Endothelial cell of umbilical vein (primary cell): ENCODE data around the gene MYO1C. TPM values are rescaled to one million over a fixed set of nuclear protein-coding genes. Genes with fewer than 3 reads are reported as not detected.

Experiments
- BruUV-seq: library from RNA; stranded (reverse); fragments of 400-500 nt; replicated peaks from 2 replicates; lab custom pipeline; 2021; lab: Mats Ljungman, UMichigan
- CTCF ChIA-PET: fragments of 300-600, 350-600 bp; sonication (Branson Sonifier 250); formaldehyde crosslinking; loops from one replicate; lab custom pipeline; 2021; ENCODE audit warnings: antibody characterized with exemption, inconsistent platforms; lab: Charles Lee
- POLR2A ChIA-PET: fragments of 300-600, 350-600 bp; sonication (Branson Sonifier 250); formaldehyde crosslinking; loops from one replicate; lab custom pipeline; 2021; ENCODE audit warnings: antibody characterized with exemption, inconsistent platforms; lab: Charles Lee
- DNase-seq: peaks from one replicate; pipeline ENCODE4 v3.0.0-alpha.2; 2011; ENCODE audit warnings: low read depth, low spot score
- FAIRE-seq: peaks from 2 replicates; lab custom pipeline; 2011; peaks lifted over from hg19 to GRCh38; lab: Jason Lieb, UNC
- H2AFZ ChIP-seq: 2 replicates; pipeline ENCODE4 v1.6.0; 2012; ENCODE audit warnings: low read depth, low read length, control low read depth, inconsistent platforms
- H3K27ac ChIP-seq: 2 replicates; pipeline ENCODE4 v1.5.1; 2011; ENCODE audit warnings: low read depth, mild to moderate bottlenecking, control low read depth, low read length, moderate library complexity; ENCODE audit not compliant: insufficient read depth
- H3K27me3 ChIP-seq, 2 experiments: 2 replicates each; pipeline versions ENCODE4 v1.6.0 to v1.6.1; 2011; ENCODE audit warnings: low read length in 2 of 2, mixed read lengths in 1 of 2; ENCODE audit not compliant: control insufficient read depth in 2 of 2, insufficient read depth in 2 of 2
- H3K36me3 ChIP-seq, 2 experiments: 2 replicates in 1 of 2; 3 replicates in 1 of 2; pipeline ENCODE4 v1.5.1; 2011; ENCODE audit warnings: low read length in 2 of 2, mild to moderate bottlenecking in 1 of 2, moderate library complexity in 1 of 2; ENCODE audit not compliant: control insufficient read depth in 2 of 2, insufficient read depth in 2 of 2; ENCODE audit errors: extremely low read depth in 1 of 2
- H3K4me1 ChIP-seq: 3 replicates; pipeline ENCODE4 v1.5.1; 2011; ENCODE audit warnings: mild to moderate bottlenecking, low read length; ENCODE audit not compliant: control insufficient read depth, insufficient read depth; ENCODE audit errors: extremely low read depth
- H3K4me2 ChIP-seq: 2 replicates; pipeline ENCODE4 v1.6.1; 2011; ENCODE audit warnings: low read length, control low read depth, mixed read lengths; ENCODE audit not compliant: insufficient read depth
- H3K4me3 ChIP-seq, 3 experiments: fragments of 200-600 bp in 1 of 3; sonication (generic), shearing (Covaris generic) in 1 of 3; replicated peaks in 1 of 3; 2 replicates each; pipeline ENCODE4 v1.5.1; 2011 to 2016; ENCODE audit warnings: control low read depth in 3 of 3, low read length in 3 of 3, mild to moderate bottlenecking in 2 of 3, inconsistent platforms in 1 of 3, low read depth in 1 of 3, moderate library complexity in 1 of 3; ENCODE audit not compliant: insufficient read depth in 1 of 3
- H3K79me2 ChIP-seq: 2 replicates; pipeline ENCODE4 v1.6.0; 2012; ENCODE audit warnings: low read length, inconsistent platforms; ENCODE audit not compliant: control insufficient read depth, insufficient read depth
- H3K9ac ChIP-seq: replicated peaks from 2 replicates; pipeline ENCODE3; 2011; ENCODE audit warnings: low read length, control low read depth; ENCODE audit not compliant: insufficient read depth; ENCODE audit errors: extremely low read depth
- H3K9me1 ChIP-seq: replicated peaks from 3 replicates; pipeline ENCODE4 v1.6.0; 2011; ENCODE audit warnings: mild to moderate bottlenecking, low read length; ENCODE audit not compliant: control insufficient read depth, insufficient read depth; ENCODE audit errors: extremely low read depth
- H3K9me3 ChIP-seq: replicated peaks from 2 replicates; pipeline ENCODE4 v1.5.1; 2012; ENCODE audit warnings: low read length, inconsistent platforms; ENCODE audit not compliant: control insufficient read depth, insufficient read depth
- H4K20me1 ChIP-seq: replicated peaks from 2 replicates; pipeline ENCODE3; 2011; ENCODE audit warnings: mild to moderate bottlenecking, low read length; ENCODE audit not compliant: control insufficient read depth, insufficient read depth; ENCODE audit errors: extremely low read depth
- JUN ChIP-seq: IDR thresholded peaks from 2 replicates; pipeline ENCODE4 v1.6.1; 2011; ENCODE audit warnings: borderline replicate concordance, low read depth; ENCODE audit not compliant: insufficient read length, insufficient read depth
- POLR2A ChIP-seq: IDR thresholded peaks from 2 replicates; pipeline ENCODE4 v1.6.1; 2012; ENCODE audit warnings: low read depth, mild to moderate bottlenecking, control low read depth, low read length
- POLR2AphosphoS5 ChIP-seq: IDR thresholded peaks from 2 replicates; pipeline ENCODE4 v1.6.1; 2012; ENCODE audit warnings: low read depth, mild to moderate bottlenecking, control low read depth, low read length, moderate library complexity; ENCODE audit not compliant: insufficient read depth
- dilution Hi-C: fragments of 300-500 bp; cut with MboI; formaldehyde crosslinking; loops from one replicate; pipeline ENCODE4 v1.15.0; 2019; ENCODE audit warnings: low sequenced_read_pairs; ENCODE audit not compliant: extremely low pct_ligation_motif_present
- intact Hi-C: fragments of 100-400 bp; cut with micrococcal nuclease; formaldehyde crosslinking; loops from one replicate; pipeline ENCODE4 v1.10.0; 2022
- polyA plus RNA-seq, 4 experiments: library from polyadenylated mRNA; depleted of rRNA in 3 of 4; stranded (reverse) in 3 of 4; unstranded in 1 of 4; fragments of >200 nt; gene quantifications; 2 replicates each; pipeline versions ENCODE4 v1.2.1 to v1.2.3, GENCODE V29; 2011 to 2012; ENCODE audit warnings: missing spikeins in 1 of 4
- total RNA-seq: library from RNA; stranded (reverse); gene quantifications from 2 replicates; pipeline ENCODE4 v1.2.3, GENCODE V29; 2021

The MYO1C gene
- total and polyA plus RNA-seq, 2 donors (not counting 3 experiments of a cell fraction or from before 2014, with no cell fraction given) = 141 to 206 TPM

- H3K36me3 ChIP-seq = peaks cover 15 to 30% of the 10 kb centered on the region in 2 experiments
- H3K9me3 ChIP-seq = no peaks in the 10 kb centered on the region
- no peak overlapping the region for H3K9ac ChIP-seq
- FAIRE-seq (no peak), DNase-seq (no peak)
- dilution Hi-C loops = no loop called here
- intact Hi-C loops = no loop called here
- H4K20me1 ChIP-seq = no peaks in the 10 kb centered on the region
- H3K4me2 ChIP-seq = no peak overlapping the region
- TF ChIP-seq POLR2A = no peak
- POLR2A ChIA-PET = no interaction called here
- H3K4me3 ChIP-seq = no peak overlapping the region
- H3K4me1 ChIP-seq = peaks cover 11% of the 10 kb centered on the region
- H3K79me2 ChIP-seq = peaks cover 13% of the 10 kb centered on the region
- no peaks in the 10 kb centered on the region for H3K27me3 ChIP-seq
- H3K9me1 ChIP-seq = no peaks in the 10 kb centered on the region
- H3K27ac ChIP-seq = no peak overlapping the region
- no peak overlapping the region for H2AFZ ChIP-seq
- BruUV-seq = no TSS peak
- CTCF ChIA-PET = no interaction called here
Observed at GRCh38 chr17:1482680-1483079, 9.8 kb downstream of the MYO1C start.

GRCh38 chr17:1481736-1482135 is 10.8 kb downstream of the MYO1C start:
- POLR2A ChIA-PET = no interaction called here
- Histone ChIP-seq H3K4me3 (no peak overlapping the region), H3K27me3 (no peaks in the 10 kb centered on the region), H3K9me1 (no peaks in the 10 kb centered on the region), H4K20me1 (no peaks in the 10 kb centered on the region), H3K79me2 (peaks cover 13% of the 10 kb centered on the region), H3K27ac (no peak overlapping the region), H3K4me2 (no peak overlapping the region), H3K36me3 (peaks cover 16 to 37% of the 10 kb centered on the region in 2 experiments), H3K9me3 (no peaks in the 10 kb centered on the region), H3K4me1 (peaks cover 4% of the 10 kb centered on the region), H3K9ac (no peak overlapping the region), H2AFZ (no peak overlapping the region)
- BruUV-seq = no TSS peak
- dilution Hi-C loops = no loop called here
- intact Hi-C loops = no loop called here
- no peak for FAIRE-seq
- CTCF ChIA-PET = interaction anchor here (1.5 kb wide), 1 partner anchor 34 kb away, joined by 7 read pairs; the partner anchor contains the start of gene INPP5K
- TF ChIP-seq JUN = no peak
- TF ChIP-seq POLR2AphosphoS5 = peak; percentile 23
- DNase-seq = no peak
